IPS DF 19.7 (cell line): ENCODE results near the gene PDE6D.

Experiments
- DNase-seq: peaks from one replicate; pipeline ENCODE4 v3.0.0-alpha.2; 2013; ENCODE audit warnings: low read depth, low spot score

PDE6D gene

GRCh38 chr2:231683292-231684235, 97.5 kb downstream of the PDE6D start:
- no peak for DNase-seq

GRCh38 chr2:231682603-231683291, 98.3 kb downstream of the PDE6D start:
- no peak for DNase-seq
